Common myeloid progenitor, CD34-positive (primary cell): ENCODE results near the gene ERN1.

Experiments used
- CTCF ChIA-PET: fragments of 350-600 bp; sonication (Branson Sonifier 250); formaldehyde crosslinking; loops from one replicate; lab custom pipeline; 2021; ENCODE audit warnings: antibody characterized with exemption; lab: Charles Lee
- POLR2A ChIA-PET: fragments of 350-600 bp; sonication (Branson Sonifier 250); formaldehyde crosslinking; loops from one replicate; lab custom pipeline; 2021; ENCODE audit warnings: antibody characterized with exemption; lab: Charles Lee
- DNase-seq, 3 donors: peaks; one replicate each; pipeline versions ENCODE4 v3.0.0 to v3.0.0-alpha.2; 2013
- H3K27ac ChIP-seq, 2 experiments: 1 replicate in 1 of 2; 2 replicates in 1 of 2; pipeline ENCODE4 v1.7.0; 2013; ENCODE audit warnings: inconsistent platforms in 2 of 2, low read length in 2 of 2, mild to moderate bottlenecking in 2 of 2, low read depth in 1 of 2, moderate library complexity in 1 of 2; ENCODE audit not compliant: severe bottlenecking in 2 of 2, insufficient read depth in 1 of 2, poor library complexity in 1 of 2
- H3K27me3 ChIP-seq, 5 experiments: replicated peaks in 2 of 5; 1 replicate in 3 of 5; 2 replicates in 2 of 5; pipeline versions ENCODE4 v1.6.1 to v1.7.0; 2013; ENCODE audit warnings: low read length in 4 of 5, mild to moderate bottlenecking in 2 of 5, moderate library complexity in 2 of 5, inconsistent platforms in 1 of 5; ENCODE audit not compliant: insufficient read depth in 5 of 5, control insufficient read depth in 4 of 5
- H3K36me3 ChIP-seq, 4 experiments: 1 replicate in 2 of 4; 2 replicates in 2 of 4; pipeline versions ENCODE4 v1.6.1 to v1.7.0; 2013; ENCODE audit warnings: low read length in 3 of 4, control low read depth in 1 of 4, mild to moderate bottlenecking in 1 of 4; ENCODE audit not compliant: control insufficient read depth in 4 of 4, insufficient read depth in 4 of 4
- H3K4me1 ChIP-seq, 4 experiments: 1 replicate in 3 of 4; 2 replicates in 1 of 4; pipeline versions ENCODE4 v1.6.1 to v1.7.1; 2013; ENCODE audit warnings: low read length in 3 of 4, mild to moderate bottlenecking in 3 of 4, control low read depth in 1 of 4, inconsistent platforms in 1 of 4, moderate library complexity in 1 of 4; ENCODE audit not compliant: control insufficient read depth in 4 of 4, insufficient read depth in 4 of 4; ENCODE audit errors: control extremely low read depth in 1 of 4
- H3K4me3 ChIP-seq, 7 experiments: 1 replicate in 4 of 7; 2 replicates in 3 of 7; pipeline versions ENCODE4 v1.5.1 to v1.7.0; 2013; ENCODE audit warnings: mild to moderate bottlenecking in 7 of 7, low read length in 6 of 7, moderate library complexity in 6 of 7, inconsistent platforms in 2 of 7, low read depth in 2 of 7, control low read depth in 1 of 7; ENCODE audit not compliant: insufficient read depth in 4 of 7, control insufficient read depth in 1 of 7; ENCODE audit errors: extremely low read depth in 1 of 7
- H3K9me3 ChIP-seq, 5 experiments: 1 replicate in 4 of 5; 2 replicates in 1 of 5; pipeline versions ENCODE4 v1.6.1 to v1.7.1; 2013; ENCODE audit warnings: low read length in 4 of 5, mild to moderate bottlenecking in 2 of 5, inconsistent platforms in 1 of 5, low read depth in 1 of 5, moderate library complexity in 1 of 5; ENCODE audit not compliant: control insufficient read depth in 4 of 5, insufficient read depth in 2 of 5; ENCODE audit errors: control extremely low read depth in 1 of 5
- whole genome bisulfite sequencing: methylation state at CpG from one replicate; pipeline ENCODE4 v1.1.5; 2013; ENCODE audit not compliant: insufficient coverage; 5-methylcytosine and 5-hydroxymethylcytosine counted together

Gene ERN1

DNA sequence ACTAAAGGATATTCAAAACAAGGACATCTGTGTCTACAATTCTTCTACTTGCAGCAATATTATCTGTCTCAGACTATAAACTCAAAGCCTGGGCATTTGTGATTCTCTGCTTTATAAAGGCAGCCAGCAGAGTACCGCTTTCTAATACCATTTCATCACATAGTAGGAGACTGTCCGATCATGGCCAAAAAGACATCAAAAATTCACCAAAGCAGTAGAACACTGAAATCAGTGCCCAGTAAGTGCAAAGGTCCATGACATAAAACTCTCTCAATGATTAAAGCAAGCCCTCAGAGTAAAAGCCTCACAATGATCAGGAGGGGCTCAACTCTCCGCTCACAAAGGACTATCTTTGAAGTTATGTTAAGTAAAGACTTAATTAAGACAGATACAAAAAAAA lies 23.0 kb downstream of the ERN1 start:
- CTCF ChIA-PET: interaction anchor here (0.9 to 1.2 kb wide), 3 partner anchors 8 to 28 kb away, joined by 3 to 4 read pairs (median 4); no protein-coding TSS in a partner anchor
- POLR2A ChIA-PET: no interaction called here
- no peak for DNase-seq

DNA sequence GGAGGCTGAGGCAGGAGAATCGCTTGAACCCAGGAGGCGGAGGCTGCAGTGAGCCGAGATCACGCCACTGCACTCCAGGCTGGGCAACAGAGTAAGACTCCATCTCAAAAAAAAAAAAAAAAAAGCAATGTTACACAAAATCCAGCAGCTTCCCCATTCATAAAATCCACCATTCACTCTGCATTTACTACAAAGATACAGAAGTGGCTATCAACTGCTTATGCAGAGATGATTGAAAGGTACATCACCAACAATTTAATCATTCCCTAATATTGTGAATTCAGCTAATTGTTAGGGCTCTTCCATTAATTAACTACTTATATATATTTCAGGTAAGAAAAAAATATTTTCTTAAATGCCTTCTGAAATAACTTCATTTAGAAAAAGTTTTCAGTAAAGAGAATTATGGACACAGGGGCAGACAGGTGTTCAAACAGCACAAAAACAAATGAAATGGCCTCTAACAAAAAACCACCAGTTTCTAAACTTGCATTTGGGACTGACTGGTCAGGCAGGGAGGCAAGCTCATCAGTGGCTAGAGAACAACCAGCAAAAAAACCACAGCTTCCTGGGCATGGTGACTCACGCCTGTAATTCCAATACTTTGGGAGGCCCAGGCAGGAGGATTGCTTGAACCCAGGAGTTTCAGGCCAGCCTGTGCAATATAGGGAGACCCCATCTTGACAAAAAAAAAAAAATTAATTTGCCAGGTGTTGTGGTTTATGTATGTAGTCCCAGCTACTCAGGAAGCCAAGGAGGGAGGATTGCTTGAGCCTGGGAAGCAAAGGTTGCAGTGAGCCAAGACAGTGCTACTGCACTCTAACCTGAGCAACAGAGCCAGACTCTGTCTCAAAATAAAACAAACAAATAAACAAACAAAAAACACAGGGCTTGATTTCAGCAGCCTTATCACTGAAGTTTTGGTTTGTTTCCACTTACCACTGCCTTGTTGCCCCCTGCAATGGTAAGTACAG lies 26.3 kb downstream of the ERN1 start:
- Histone ChIP-seq H3K36me3 (no peaks in the 10 kb centered on the region), H3K9me3 (no peaks in the 10 kb centered on the region), H3K4me1 (peaks cover 0 to 20% (median 10%) of the 10 kb centered on the region in 4 experiments), H3K27me3 (no peaks in the 10 kb centered on the region), H3K4me3 (no peak overlapping the region), H3K27ac (no peak overlapping the region)
- WGBS: 8% methylated on average over 1 of the region's 5 CpGs
- DNase-seq: peak in 2 of 3 donors; percentile 52 to 65
- POLR2A ChIA-PET: interaction anchor here (0.5 to 1.2 kb wide), 4 partner anchors 9 to 42 kb away, joined by 3 to 6 read pairs (median 4); no protein-coding TSS in a partner anchor
- CTCF ChIA-PET: interaction anchor here (0.6 to 2.4 kb wide), 11 partner anchors 8 to 43 kb away, joined by 3 to 10 read pairs (median 4); no protein-coding TSS in a partner anchor

More for the DNA sequence above, 23.0 kb downstream of the ERN1 start:
- peaks cover 0 to 28% (median 18%) of the 10 kb centered on the region in 4 experiments for H3K4me1 ChIP-seq
- 100% methylated on average over 2 of the region's 3 CpGs for WGBS
- no peaks in the 10 kb centered on the region for H3K27me3 ChIP-seq
- no peak overlapping the region for H3K27ac ChIP-seq
- no peaks in the 10 kb centered on the region for H3K9me3 ChIP-seq
- no peak overlapping the region for H3K4me3 ChIP-seq
- no peaks in the 10 kb centered on the region for H3K36me3 ChIP-seq

- ChIA-PET CTCF (interaction anchor here (0.6 to 2.4 kb wide), 9 partner anchors 9 to 43 kb away, joined by 3 to 10 read pairs (median 4); no protein-coding TSS in a partner anchor), POLR2A (interaction anchor here (0.9 to 1.2 kb wide), 2 partner anchors 21 to 43 kb away, joined by 3 to 6 read pairs; no protein-coding TSS in a partner anchor)
- no peak overlapping the region for H3K27ac ChIP-seq
Observed at GRCh38 chr17:64102627-64103390, 27.1 kb downstream of the ERN1 start.

DNA sequence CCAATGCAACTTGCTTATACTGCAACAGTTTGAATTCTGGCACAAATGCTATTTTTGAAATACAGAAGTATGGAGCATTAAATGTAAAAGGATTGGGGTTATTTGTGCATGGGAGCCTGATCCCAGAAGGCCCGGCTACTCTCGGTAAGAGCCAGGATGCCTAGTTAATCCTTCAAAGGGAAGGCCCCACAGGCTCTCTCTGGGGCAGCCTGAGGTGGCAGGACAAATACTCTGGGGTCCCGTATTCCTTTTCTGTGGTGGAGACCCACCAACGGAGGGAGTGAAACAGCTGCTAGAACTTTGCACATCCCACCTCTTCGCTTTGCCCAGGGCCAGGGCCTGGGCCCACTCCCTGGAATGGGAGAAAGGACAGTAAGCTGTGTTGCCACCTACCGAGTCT lies 30.4 kb downstream of the ERN1 start:
- peaks cover 0 to 16% (median 10%) of the 10 kb centered on the region in 4 experiments for H3K4me1 ChIP-seq
- CTCF ChIA-PET: interaction anchor here (1.6 kb wide), 1 partner anchor 34 kb away, joined by 5 read pairs; no protein-coding TSS in a partner anchor
- POLR2A ChIA-PET: no interaction called here

More at GRCh38 chr17:64102627-64103390, 27.1 kb downstream of the ERN1 start:
- Histone ChIP-seq H3K9me3 (no peaks in the 10 kb centered on the region), H3K36me3 (no peaks in the 10 kb centered on the region), H3K4me1 (peaks cover 0 to 20% (median 10%) of the 10 kb centered on the region in 4 experiments), H3K4me3 (no peak overlapping the region), H3K27me3 (no peaks in the 10 kb centered on the region)
- WGBS: 100% methylated on average over 5 of the region's 7 CpGs
- no peak for DNase-seq

GRCh38 chr17:64097196-64097936 lies 32.6 kb downstream of the ERN1 start:
- ChIA-PET POLR2A (no interaction called here), CTCF (interaction anchor here (0.8 to 1.8 kb wide), 6 partner anchors 9 to 177 kb away, joined by 3 to 5 read pairs (median 4); no protein-coding TSS in a partner anchor)
- Histone ChIP-seq H3K4me3 (no peak overlapping the region), H3K9me3 (no peaks in the 10 kb centered on the region), H3K4me1 (peaks cover 0 to 7% (median 4%) of the 10 kb centered on the region in 4 experiments), H3K27ac (no peak overlapping the region), H3K27me3 (no peaks in the 10 kb centered on the region), H3K36me3 (peaks cover 0 to 9% (median under 1%) of the 10 kb centered on the region in 4 experiments)
- WGBS: 94% methylated on average over 2 of the region's 8 CpGs
- no peak for DNase-seq

More for the DNA sequence above, 30.4 kb downstream of the ERN1 start:
- Histone ChIP-seq H3K36me3 (peaks cover 0 to 6% (median under 1%) of the 10 kb centered on the region in 4 experiments), H3K9me3 (no peaks in the 10 kb centered on the region), H3K27me3 (no peaks in the 10 kb centered on the region), H3K4me3 (no peak overlapping the region), H3K27ac (no peak overlapping the region)
- DNase-seq: no peak
- 93% methylated on average over 6 of the region's 6 CpGs for WGBS

- WGBS: 100% methylated on average over 2 of the region's 3 CpGs
- ChIA-PET POLR2A (no interaction called here), CTCF (interaction anchor here (0.8 to 1.8 kb wide), 4 partner anchors 8 to 38 kb away, joined by 3 to 5 read pairs (median 4); no protein-coding TSS in a partner anchor)
- Histone ChIP-seq H3K27ac (no peak overlapping the region), H3K4me1 (peaks cover 0 to 7% (median 5%) of the 10 kb centered on the region in 4 experiments), H3K4me3 (no peak overlapping the region), H3K27me3 (no peaks in the 10 kb centered on the region), H3K9me3 (no peaks in the 10 kb centered on the region), H3K36me3 (peaks cover 0 to 9% (median under 1%) of the 10 kb centered on the region in 4 experiments)
- no peak for DNase-seq
Observed at GRCh38 chr17:64096037-64096436, 33.9 kb downstream of the ERN1 start.
